GM19099 (cell line): ENCODE measurements around the gene S100A4.

Experiments
- POLR2A ChIP-seq: IDR thresholded peaks from 3 replicates; pipeline ENCODE4 v1.6.1; 2011; ENCODE audit warnings: low read depth; ENCODE audit not compliant: insufficient read length; ENCODE audit errors: extremely low read depth

S100A4 gene

GRCh38 chr1:153540394-153541361 is 4.9 kb downstream of the S100A4 start, which contains the start of gene S100A5:
Gene S100A5, minus strand, starts transcription at chr1:153540934. Its CDS starts 743 bp downstream, at chr1:153540191.
- no peak for TF ChIP-seq POLR2A

- TF ChIP-seq POLR2A: no peak
These were observed 6.1 kb downstream of the S100A4 start for GRCh38 chr1:153539395-153540093.

- TF ChIP-seq POLR2A: no peak
These were observed 7.2 kb downstream of the S100A4 start for GRCh38 chr1:153538315-153538821.

GRCh38 chr1:153537376-153537730 is 8.3 kb downstream of the S100A4 start:
- TF ChIP-seq POLR2A: no peak

GRCh38 chr1:153536671-153537375 is 8.8 kb downstream of the S100A4 start:
- no peak for TF ChIP-seq POLR2A

- TF ChIP-seq POLR2A: peak; percentile 50
These were observed 9.5 kb downstream of the S100A4 start for GRCh38 chr1:153536012-153536670.

GRCh38 chr1:153535242-153536011 is 10.2 kb downstream of the S100A4 start, which contains the start of gene S100A6:
Gene S100A6, minus strand, starts transcription at chr1:153535991. Its CDS starts 652 bp downstream, at chr1:153535339.
- TF ChIP-seq POLR2A: no peak

- TF ChIP-seq POLR2A: no peak
These were observed 10.7 kb downstream of the S100A4 start for GRCh38 chr1:153534925-153535241.

- TF ChIP-seq POLR2A: no peak
These were observed 11.2 kb downstream of the S100A4 start for GRCh38 chr1:153534226-153534924.

GRCh38 chr1:153533689-153534201 is 11.9 kb downstream of the S100A4 start:
- no peak for TF ChIP-seq POLR2A

GRCh38 chr1:153532769-153533599 is 12.6 kb downstream of the S100A4 start:
- no peak for TF ChIP-seq POLR2A

GRCh38 chr1:153532181-153532580 is 13.4 kb downstream of the S100A4 start:
- TF ChIP-seq POLR2A: no peak
